SK-N-SH (cell line): Measurements from ENCODE around the gene PLA2G12B.

Source experiments
- CHD2 ChIP-seq: fragments of 150-350 bp; IDR thresholded peaks from 2 replicates; pipeline ENCODE4 v1.6.1; 2018; ENCODE audit warnings: low read length; ENCODE audit not compliant: partially characterized antibody
- ELF1 ChIP-seq: IDR thresholded peaks from 2 replicates; pipeline ENCODE4 v1.4.0; 2012
- POLR2AphosphoS5 ChIP-seq: IDR thresholded peaks from 2 replicates; pipeline ENCODE4 v1.6.1; 2012; ENCODE audit warnings: low read depth, low read length
- RFX5 ChIP-seq: IDR thresholded peaks from 2 replicates; pipeline ENCODE4 v1.6.1; 2012; ENCODE audit warnings: mild to moderate bottlenecking, improper control_type of control experiment, low read length
- SIN3A ChIP-seq: IDR thresholded peaks from 2 replicates; pipeline ENCODE4 v1.6.1; 2012; ENCODE audit warnings: low read depth, mild to moderate bottlenecking, low read length, moderate library complexity, borderline replicate concordance
- SMC3 ChIP-seq: IDR thresholded peaks from 2 replicates; pipeline ENCODE4 v1.6.1; 2012; ENCODE audit warnings: low read depth, low read length, improper control_type of control experiment
- TF ChIP-seq, protein P1 (sequence below): IDR thresholded peaks from 2 replicates; pipeline ENCODE4 v1.4.0; 2012; ENCODE audit warnings: low read depth
- TF ChIP-seq, protein P2 (sequence below): fragments of 200-600 bp; sonication (generic); IDR thresholded peaks from 2 replicates; pipeline ENCODE4 v1.6.1; 2017; ENCODE audit warnings: antibody characterized with exemption, mild to moderate bottlenecking, moderate library complexity

DNA sequence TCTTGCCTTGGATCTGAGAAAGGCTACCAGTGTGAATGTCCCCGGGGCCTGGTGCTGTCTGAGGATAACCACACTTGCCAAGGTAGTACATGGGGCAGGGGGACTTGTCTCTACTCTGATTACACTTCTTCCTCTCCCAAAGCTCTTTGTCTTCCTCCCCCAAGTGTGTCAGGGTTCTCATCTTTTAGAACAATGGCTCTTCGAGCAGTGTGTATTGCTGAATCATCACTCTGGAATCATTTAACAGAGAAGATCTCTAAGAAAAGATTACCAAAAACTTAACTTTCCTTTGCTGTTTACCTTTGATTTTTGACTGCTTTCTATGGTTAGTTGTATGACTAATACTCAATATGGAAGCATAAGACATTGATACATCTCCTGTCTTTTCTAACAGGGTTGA, 42.8 kb downstream of the PLA2G12B start:
- no peak for TF ChIP-seq ELF1
- TF ChIP-seq SMC3, result no peak
- no peak for TF ChIP-seq POLR2AphosphoS5
- TF ChIP-seq, protein P1, sequence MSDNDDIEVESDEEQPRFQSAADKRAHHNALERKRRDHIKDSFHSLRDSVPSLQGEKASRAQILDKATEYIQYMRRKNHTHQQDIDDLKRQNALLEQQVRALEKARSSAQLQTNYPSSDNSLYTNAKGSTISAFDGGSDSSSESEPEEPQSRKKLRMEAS, result no peak
- TF ChIP-seq, protein P2, sequence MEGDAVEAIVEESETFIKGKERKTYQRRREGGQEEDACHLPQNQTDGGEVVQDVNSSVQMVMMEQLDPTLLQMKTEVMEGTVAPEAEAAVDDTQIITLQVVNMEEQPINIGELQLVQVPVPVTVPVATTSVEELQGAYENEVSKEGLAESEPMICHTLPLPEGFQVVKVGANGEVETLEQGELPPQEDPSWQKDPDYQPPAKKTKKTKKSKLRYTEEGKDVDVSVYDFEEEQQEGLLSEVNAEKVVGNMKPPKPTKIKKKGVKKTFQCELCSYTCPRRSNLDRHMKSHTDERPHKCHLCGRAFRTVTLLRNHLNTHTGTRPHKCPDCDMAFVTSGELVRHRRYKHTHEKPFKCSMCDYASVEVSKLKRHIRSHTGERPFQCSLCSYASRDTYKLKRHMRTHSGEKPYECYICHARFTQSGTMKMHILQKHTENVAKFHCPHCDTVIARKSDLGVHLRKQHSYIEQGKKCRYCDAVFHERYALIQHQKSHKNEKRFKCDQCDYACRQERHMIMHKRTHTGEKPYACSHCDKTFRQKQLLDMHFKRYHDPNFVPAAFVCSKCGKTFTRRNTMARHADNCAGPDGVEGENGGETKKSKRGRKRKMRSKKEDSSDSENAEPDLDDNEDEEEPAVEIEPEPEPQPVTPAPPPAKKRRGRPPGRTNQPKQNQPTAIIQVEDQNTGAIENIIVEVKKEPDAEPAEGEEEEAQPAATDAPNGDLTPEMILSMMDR, result no peak
- no peak for TF ChIP-seq SIN3A
- TF ChIP-seq RFX5, result no peak
- TF ChIP-seq CHD2, result no peak
